Measurements from ENCODE around the gene SMAD3.

DNA sequence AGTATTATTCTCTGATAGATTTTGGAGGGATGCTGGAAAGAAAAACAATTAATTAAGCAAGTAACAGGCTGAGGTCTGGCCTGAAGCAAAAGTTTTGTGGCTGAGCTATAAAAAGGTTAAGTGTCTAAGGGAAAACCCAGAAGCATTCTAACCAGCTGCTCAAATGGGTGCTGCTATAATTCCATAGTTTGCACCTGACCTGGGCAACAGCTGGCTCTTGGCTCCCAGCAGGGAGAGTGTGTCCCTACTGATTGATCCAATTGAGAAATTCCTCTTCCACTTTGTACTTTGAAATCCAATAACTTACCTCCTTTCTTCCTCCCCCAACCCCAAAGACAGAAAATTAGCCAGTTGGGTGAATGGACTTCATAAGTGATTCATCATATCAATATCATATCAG lies 27.7 kb upstream of the SMAD3 start:
- TF ChIP-seq EZH2 (IDR thresholded peaks at IDR 0.05; ENCODE audit: insufficient read depth, poor library complexity, severe bottlenecking) (no peak), EZH2phosphoT487 (IDR thresholded peaks at IDR 0.05; ENCODE audit: insufficient read depth, low read depth) (no peak)
